DOHH2 (cell line): Measurements from ENCODE around the gene BLOC1S5.

Source experiments
- H3F3A ChIP-seq: fragments of 200-600 bp; sonication (generic), shearing (Covaris generic); 2 replicates; pipeline ENCODE4 v1.6.0; 2016; ENCODE audit warnings: antibody characterized with exemption, mild to moderate bottlenecking; ENCODE audit not compliant: control insufficient read depth, insufficient read depth
- H3K27ac ChIP-seq: fragments of 200-600 bp; sonication (generic); 2 replicates; pipeline ENCODE4 v1.5.1; 2014; ENCODE audit warnings: low read depth, mild to moderate bottlenecking, low read length, moderate library complexity
- H3K27me3 ChIP-seq: fragments of 200-600 bp; sonication (generic); 2 replicates; pipeline ENCODE4 v1.6.1; 2014; ENCODE audit warnings: mild to moderate bottlenecking, low read length, mixed read lengths; ENCODE audit not compliant: control insufficient read depth
- H3K36me3 ChIP-seq: fragments of 200-600 bp; sonication (generic); 2 replicates; pipeline ENCODE4 v1.6.1; 2014; ENCODE audit warnings: mild to moderate bottlenecking, low read length, moderate library complexity, mixed read lengths; ENCODE audit not compliant: control insufficient read depth
- H3K4me1 ChIP-seq: fragments of 200-600 bp; sonication (generic); 2 replicates; pipeline ENCODE4 v1.6.1; 2014; ENCODE audit warnings: mild to moderate bottlenecking, low read length, mixed read lengths; ENCODE audit not compliant: control insufficient read depth
- H3K4me2 ChIP-seq: fragments of 200-600 bp; sonication (generic); 2 replicates; pipeline ENCODE4 v1.6.0; 2014; ENCODE audit warnings: mild to moderate bottlenecking, low read length, moderate library complexity
- H3K4me3 ChIP-seq: fragments of 200-600 bp; sonication (generic); 2 replicates; pipeline ENCODE4 v1.5.1; 2014; ENCODE audit warnings: mild to moderate bottlenecking, low read length, mixed read lengths
- H3K79me2 ChIP-seq: fragments of 200-600 bp; sonication (generic); 2 replicates; pipeline ENCODE4 v1.6.1; 2014; ENCODE audit warnings: mild to moderate bottlenecking, low read length, mixed read lengths; ENCODE audit not compliant: control insufficient read depth
- H3K9me2 ChIP-seq: fragments of 200-600 bp; sonication (generic); replicated peaks from 2 replicates; pipeline ENCODE4 v1.6.1; 2014; ENCODE audit warnings: mild to moderate bottlenecking, low read length, mixed read lengths; ENCODE audit not compliant: control insufficient read depth
- H3K9me3 ChIP-seq: fragments of 200-600 bp; sonication (generic); 2 replicates; pipeline ENCODE4 v1.6.1; 2014; ENCODE audit warnings: antibody characterized with exemption, low read length, mixed read lengths; ENCODE audit not compliant: control insufficient read depth, insufficient read depth
- H4K20me1 ChIP-seq: fragments of 200-600 bp; sonication (generic); 2 replicates; pipeline ENCODE4 v1.6.0; 2014; ENCODE audit warnings: low read depth, mild to moderate bottlenecking, antibody characterized with exemption, low read length, moderate library complexity; ENCODE audit not compliant: control insufficient read depth, insufficient read depth
- EZH2phosphoT487 ChIP-seq: fragments of 200-600 bp; sonication (generic); IDR thresholded peaks from 2 replicates; pipeline ENCODE4 v1.6.1; 2017; ENCODE audit warnings: borderline replicate concordance, mild to moderate bottlenecking, antibody characterized with exemption, low read length, moderate library complexity, mixed read lengths
- TF ChIP-seq, protein P1 (sequence below): fragments of 200-600 bp; sonication (generic); IDR thresholded peaks from one replicate; pipeline ENCODE4 v1.5.1; 2014; ENCODE audit warnings: antibody characterized with exemption, mild to moderate bottlenecking, low read depth, low read length; ENCODE audit not compliant: poor library complexity, severe bottlenecking

The BLOC1S5 gene

GRCh38 chr6:8063761-8064637 is at the start of gene BLOC1S5:
BLOC1S5 (minus strand) TSS chr6:8064389; CDS start chr6:8064376, 13 bp downstream.
- H3K27ac ChIP-seq: peak within 1 kb of the TSS; percentile 63
- H3F3A ChIP-seq: peaks cover 2% of the 10 kb centered on the region; the same call in 1 of the 2 replicates
- H3K79me2 ChIP-seq: peaks cover 21% of the 10 kb centered on the region
- no peaks in the 10 kb centered on the region for H4K20me1 ChIP-seq
- TF ChIP-seq EZH2phosphoT487: no peak
- TF ChIP-seq, protein P1, sequence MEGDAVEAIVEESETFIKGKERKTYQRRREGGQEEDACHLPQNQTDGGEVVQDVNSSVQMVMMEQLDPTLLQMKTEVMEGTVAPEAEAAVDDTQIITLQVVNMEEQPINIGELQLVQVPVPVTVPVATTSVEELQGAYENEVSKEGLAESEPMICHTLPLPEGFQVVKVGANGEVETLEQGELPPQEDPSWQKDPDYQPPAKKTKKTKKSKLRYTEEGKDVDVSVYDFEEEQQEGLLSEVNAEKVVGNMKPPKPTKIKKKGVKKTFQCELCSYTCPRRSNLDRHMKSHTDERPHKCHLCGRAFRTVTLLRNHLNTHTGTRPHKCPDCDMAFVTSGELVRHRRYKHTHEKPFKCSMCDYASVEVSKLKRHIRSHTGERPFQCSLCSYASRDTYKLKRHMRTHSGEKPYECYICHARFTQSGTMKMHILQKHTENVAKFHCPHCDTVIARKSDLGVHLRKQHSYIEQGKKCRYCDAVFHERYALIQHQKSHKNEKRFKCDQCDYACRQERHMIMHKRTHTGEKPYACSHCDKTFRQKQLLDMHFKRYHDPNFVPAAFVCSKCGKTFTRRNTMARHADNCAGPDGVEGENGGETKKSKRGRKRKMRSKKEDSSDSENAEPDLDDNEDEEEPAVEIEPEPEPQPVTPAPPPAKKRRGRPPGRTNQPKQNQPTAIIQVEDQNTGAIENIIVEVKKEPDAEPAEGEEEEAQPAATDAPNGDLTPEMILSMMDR: no peak
- H3K4me1 ChIP-seq: peaks cover 24% of the 10 kb centered on the region
- peak within 1 kb of the TSS; percentile 94 for H3K4me2 ChIP-seq
- peaks cover 26% of the 10 kb centered on the region for H3K36me3 ChIP-seq
- H3K4me3 ChIP-seq: peak within 1 kb of the TSS; percentile 95
- 0 out of 2 replicates have a peak, but pooled peaks cover 4% of the 10 kb centered on the region for H3K9me2 ChIP-seq
- H3K27me3 ChIP-seq: no peaks in the 10 kb centered on the region
- H3K9me3 ChIP-seq: no peaks in the 10 kb centered on the region

GRCh38 chr6:8113131-8113654 is 49.0 kb upstream of the BLOC1S5 start:
- Histone ChIP-seq H3K27ac (no peak overlapping the region), H3K36me3 (no peaks in the 10 kb centered on the region), H3K9me2 (no peaks in the 10 kb centered on the region), H3F3A (no peaks in the 10 kb centered on the region), H4K20me1 (no peaks in the 10 kb centered on the region), H3K27me3 (peaks cover 16% of the 10 kb centered on the region), H3K4me3 (no peak overlapping the region), H3K4me1 (no peaks in the 10 kb centered on the region), H3K79me2 (no peaks in the 10 kb centered on the region), H3K9me3 (no peaks in the 10 kb centered on the region), H3K4me2 (no peak overlapping the region)
- TF ChIP-seq, protein P1: no peak
- no peak for TF ChIP-seq EZH2phosphoT487

GRCh38 chr6:8110725-8111124 is 46.5 kb upstream of the BLOC1S5 start:
- Histone ChIP-seq H3K9me3 (no peaks in the 10 kb centered on the region), H3K9me2 (no peaks in the 10 kb centered on the region), H3K36me3 (no peaks in the 10 kb centered on the region), H3K27ac (no peak overlapping the region), H3K4me3 (no peak overlapping the region), H3F3A (no peaks in the 10 kb centered on the region), H4K20me1 (no peaks in the 10 kb centered on the region), H3K79me2 (no peaks in the 10 kb centered on the region), H3K4me2 (no peak overlapping the region), H3K4me1 (no peaks in the 10 kb centered on the region), H3K27me3 (peaks cover 16% of the 10 kb centered on the region)
- TF ChIP-seq, protein P1: no peak
- no peak for TF ChIP-seq EZH2phosphoT487
